Esophagus (tissue), 2 donors: Measurements from ENCODE around the gene PCYT2. TPM values are rescaled to one million over a fixed set of nuclear protein-coding genes. Genes with fewer than 3 reads are reported as not detected.
A peak's percentile ranks its signal among the peaks of the same experiment; 100 is the strongest.

ENCODE experiments used
- H3K27ac ChIP-seq, 2 donors: one replicate each; pipeline ENCODE4 v1.5.1; 2013; ENCODE audit warnings: low read depth in 2 of 2, mild to moderate bottlenecking in 2 of 2, inconsistent platforms in 1 of 2, low read length in 1 of 2, moderate library complexity in 1 of 2
- H3K27me3 ChIP-seq, 2 donors: one replicate each; pipeline ENCODE4 v1.6.1; 2013; ENCODE audit warnings: low read length in 2 of 2, control low read depth in 1 of 2, mild to moderate bottlenecking in 1 of 2; ENCODE audit not compliant: insufficient read depth in 2 of 2, control insufficient read depth in 1 of 2
- H3K36me3 ChIP-seq, 2 donors: one replicate each; pipeline ENCODE4 v1.6.1; 2013; ENCODE audit warnings: low read length in 1 of 2; ENCODE audit not compliant: control insufficient read depth in 2 of 2, insufficient read depth in 2 of 2
- H3K4me1 ChIP-seq, 2 donors: one replicate each; pipeline ENCODE4 v1.6.1; 2013; ENCODE audit warnings: low read length in 1 of 2; ENCODE audit not compliant: control insufficient read depth in 2 of 2, insufficient read depth in 2 of 2
- H3K4me3 ChIP-seq, 2 donors: one replicate each; pipeline ENCODE4 v1.5.1; 2013; ENCODE audit warnings: low read length in 2 of 2, mild to moderate bottlenecking in 2 of 2, low read depth in 1 of 2, moderate library complexity in 1 of 2
- H3K9me3 ChIP-seq, 2 donors: one replicate each; pipeline ENCODE4 v1.6.1; 2013; ENCODE audit warnings: mild to moderate bottlenecking in 2 of 2, low read depth in 1 of 2, low read length in 1 of 2, moderate library complexity in 1 of 2; ENCODE audit not compliant: control insufficient read depth in 2 of 2, insufficient read depth in 1 of 2
- WGBS, 2 donors: extraction: QIAGEN DNeasy Blood & Tissue Kit; methylation state at CpG; one replicate each; pipeline ENCODE4 v1.1.7; 2013; 5-methylcytosine and 5-hydroxymethylcytosine counted together
- polyA plus RNA-seq, 2 donors: library from polyadenylated mRNA; stranded (reverse); fragments of 200-250 nt; gene quantifications; one replicate each; pipeline ENCODE4 v1.2.3, GENCODE V29; 2013
- donor health status: healthy with polysubstance abuse.
- donor health status: Bipolar disorder and iron deficiency.

The PCYT2 gene
- polyA plus RNA-seq, 2 donors: 23.1 to 46.5 TPM

- peaks cover 16 to 38% of the 10 kb centered on the region in 2 donors for H3K36me3 ChIP-seq
- 7 to 8% methylated on average over 56 to 69 of the region's 69 CpGs for WGBS, 2 donors
- H3K9me3 ChIP-seq: no peaks in the 10 kb centered on the region
- H3K27ac ChIP-seq: peak overlapping the region; percentile 93 to 96
- H3K27me3 ChIP-seq: no peaks in the 10 kb centered on the region
- H3K4me1 ChIP-seq: peaks cover 3 to 12% of the 10 kb centered on the region in 2 donors
- H3K4me3 ChIP-seq: peak overlapping the region; percentile 88 to 91
Observed at GRCh38 chr17:81890447-81891302, 20.5 kb downstream of the PCYT2 start.

- Histone ChIP-seq H3K36me3 (peaks cover 16 to 43% of the 10 kb centered on the region in 2 donors), H3K4me1 (peaks cover 3 to 15% of the 10 kb centered on the region in 2 donors), H3K4me3 (no peak overlapping the region), H3K27ac (no peak overlapping the region), H3K27me3 (no peaks in the 10 kb centered on the region), H3K9me3 (no peaks in the 10 kb centered on the region)
- 89 to 90% methylated on average over 9 of the region's 9 CpGs for WGBS, 2 donors
Observed at GRCh38 chr17:81889602-81890001, 21.6 kb downstream of the PCYT2 start.

- peaks cover 16 to 45% of the 10 kb centered on the region in 2 donors for H3K36me3 ChIP-seq
- 91 to 93% methylated on average over 16 of the region's 16 CpGs for WGBS, 2 donors
Observed at GRCh38 chr17:81888988-81889595, 22.1 kb downstream of the PCYT2 start.

GRCh38 chr17:81888105-81888987 is 22.9 kb downstream of the PCYT2 start:
- Histone ChIP-seq H3K4me1 (peaks cover 3 to 15% of the 10 kb centered on the region in 2 donors), H3K36me3 (peaks cover 16 to 45% of the 10 kb centered on the region in 2 donors)
- WGBS, 2 donors: 94 to 95% methylated on average over 44 of the region's 44 CpGs

More at GRCh38 chr17:81888988-81889595, 22.1 kb downstream of the PCYT2 start:
- H3K27me3 ChIP-seq: no peaks in the 10 kb centered on the region
- no peak overlapping the region for H3K4me3 ChIP-seq
- no peaks in the 10 kb centered on the region for H3K9me3 ChIP-seq
- peaks cover 3 to 15% of the 10 kb centered on the region in 2 donors for H3K4me1 ChIP-seq
- H3K27ac ChIP-seq: no peak overlapping the region

GRCh38 chr17:81885869-81886548 is 25.2 kb downstream of the PCYT2 start:
- H3K4me3 ChIP-seq: no peak overlapping the region
- peaks cover 16 to 45% of the 10 kb centered on the region in 2 donors for H3K36me3 ChIP-seq
- peak overlapping the region; percentile 85 to 93 for H3K27ac ChIP-seq
- H3K4me1 ChIP-seq: peaks cover 3 to 15% of the 10 kb centered on the region in 2 donors
- no peaks in the 10 kb centered on the region for H3K9me3 ChIP-seq
- 62 to 75% methylated on average over 11 of the region's 11 CpGs for WGBS, 2 donors
- H3K27me3 ChIP-seq: no peaks in the 10 kb centered on the region

More at GRCh38 chr17:81888105-81888987, 22.9 kb downstream of the PCYT2 start:
- Histone ChIP-seq H3K27ac (no peak overlapping the region), H3K4me3 (no peak overlapping the region), H3K27me3 (no peaks in the 10 kb centered on the region), H3K9me3 (no peaks in the 10 kb centered on the region)

- Histone ChIP-seq H3K4me1 (peaks cover 3 to 15% of the 10 kb centered on the region in 2 donors), H3K36me3 (peaks cover 16 to 45% of the 10 kb centered on the region in 2 donors), H3K4me3 (no peak overlapping the region), H3K27me3 (no peaks in the 10 kb centered on the region), H3K9me3 (no peaks in the 10 kb centered on the region), H3K27ac (peak overlapping the region; percentile 85 to 93)
- WGBS, 2 donors: 81 to 89% methylated on average over 10 of the region's 10 CpGs
Observed at GRCh38 chr17:81885454-81885853, 25.7 kb downstream of the PCYT2 start.

- Histone ChIP-seq H3K27ac (peak overlapping the region; percentile 85 to 93), H3K27me3 (no peaks in the 10 kb centered on the region), H3K4me3 (no peak overlapping the region), H3K4me1 (peaks cover 0 to 13% of the 10 kb centered on the region in 2 donors), H3K9me3 (no peaks in the 10 kb centered on the region), H3K36me3 (peaks cover 16 to 45% of the 10 kb centered on the region in 2 donors)
- WGBS, 2 donors: 92 to 95% methylated on average over 5 of the region's 5 CpGs
Observed at GRCh38 chr17:81884968-81885367, 26.2 kb downstream of the PCYT2 start.

- Histone ChIP-seq H3K9me3 (no peaks in the 10 kb centered on the region), H3K36me3 (peaks cover 13 to 42% of the 10 kb centered on the region in 2 donors), H3K27me3 (no peaks in the 10 kb centered on the region), H3K4me1 (peaks cover 0 to 13% of the 10 kb centered on the region in 2 donors), H3K27ac (peak overlapping the region in 1 of 2 donors; percentile 44), H3K4me3 (no peak overlapping the region)
- WGBS, 2 donors: 69 to 79% methylated on average over 11 of the region's 11 CpGs
Observed at GRCh38 chr17:81884520-81884919, 26.7 kb downstream of the PCYT2 start.
